Neural progenitor cell (in vitro differentiated cells): ENCODE results near the gene ESR2. TPM values are rescaled to one million over a fixed set of nuclear protein-coding genes. Genes with fewer than 3 reads are reported as not detected.
"Not testable (repeated sequence)": the region's sequence is repeated elsewhere in the genome, so short reads cannot be mapped to it uniquely, and the experiment has no call there.

Source experiments
- DNase-seq: peaks from one replicate; pipeline ENCODE4 v3.0.0-alpha.2; 2016; ENCODE audit warnings: low spot score
- H2AFZ ChIP-seq: fragments of 200-600 bp; sonication (generic); replicated peaks from 2 replicates; pipeline ENCODE4 v1.6.1; 2016; ENCODE audit warnings: antibody characterized with exemption
- H3F3A ChIP-seq: fragments of 200-600 bp; sonication (generic); 2 replicates; pipeline ENCODE4 v1.6.1; 2016; ENCODE audit warnings: antibody characterized with exemption, low read depth
- H3K27ac ChIP-seq: fragments of 200-600 bp; sonication (generic); 2 replicates; pipeline ENCODE4 v1.5.1; 2016; ENCODE audit warnings: mild to moderate bottlenecking
- H3K27me3 ChIP-seq: fragments of 200-600 bp; sonication (generic); 2 replicates; pipeline ENCODE4 v1.6.1; 2016; ENCODE audit warnings: mild to moderate bottlenecking, moderate library complexity
- H3K36me3 ChIP-seq: fragments of 200-600 bp; sonication (generic); 2 replicates; pipeline ENCODE4 v1.5.1; 2016
- H3K4me1 ChIP-seq: fragments of 200-600 bp; sonication (generic); 2 replicates; pipeline ENCODE4 v1.6.1; 2016; ENCODE audit warnings: mixed run types
- H3K4me2 ChIP-seq: fragments of 200-600 bp; sonication (generic); 2 replicates; pipeline ENCODE4 v1.6.1; 2016
- H3K4me3 ChIP-seq: fragments of 200-600 bp; sonication (generic); 2 replicates; pipeline ENCODE4 v1.5.1; 2016
- H3K79me2 ChIP-seq: fragments of 200-600 bp; sonication (generic); 2 replicates; pipeline ENCODE4 v1.6.1; 2016; ENCODE audit warnings: low read depth
- H3K9ac ChIP-seq: fragments of 200-600 bp; sonication (generic); 2 replicates; pipeline ENCODE4 v1.6.1; 2016
- H3K9me3 ChIP-seq: fragments of 200-600 bp; sonication (generic); 2 replicates; pipeline ENCODE4 v1.5.1; 2016; ENCODE audit warnings: low read depth
- H4K20me1 ChIP-seq: fragments of 200-600 bp; sonication (generic); 2 replicates; pipeline ENCODE4 v1.6.1; 2016; ENCODE audit warnings: low read depth
- H3K27ac Mint-ChIP-seq: 3 replicates; pipeline ENCODE4 v1.8.0; 2021; ENCODE audit warnings: mixed read lengths
- H3K27me3 Mint-ChIP-seq: 2 replicates; pipeline ENCODE4 v1.8.0; 2022; ENCODE audit warnings: low read depth, mild to moderate bottlenecking, inconsistent platforms, moderate library complexity, mixed read lengths; ENCODE audit not compliant: insufficient read depth
- H3K36me3 Mint-ChIP-seq: 3 replicates; pipeline ENCODE4 v1.8.0; 2021; ENCODE audit warnings: mixed read lengths
- H3K4me1 Mint-ChIP-seq: 3 replicates; pipeline ENCODE4 v1.8.0; 2021; ENCODE audit warnings: mixed read lengths
- H3K4me3 Mint-ChIP-seq: 3 replicates; pipeline ENCODE4 v1.8.0; 2021; ENCODE audit warnings: mild to moderate bottlenecking, moderate library complexity, mixed read lengths
- H3K9me3 Mint-ChIP-seq: 3 replicates; pipeline ENCODE4 v1.8.0; 2020; ENCODE audit warnings: mixed read lengths
- CTCF ChIP-seq: fragments of 200-600 bp; sonication (generic); IDR thresholded peaks from 2 replicates; pipeline ENCODE4 v1.5.1; 2017; ENCODE audit warnings: antibody characterized with exemption, mild to moderate bottlenecking
- EZH2 ChIP-seq: fragments of 200-600 bp; sonication (generic); IDR thresholded peaks from 2 replicates; pipeline ENCODE4 v1.6.1; 2017; ENCODE audit warnings: antibody characterized with exemption, mild to moderate bottlenecking, moderate library complexity
- EZH2phosphoT487 ChIP-seq: fragments of 200-600 bp; sonication (generic); IDR thresholded peaks from 2 replicates; pipeline ENCODE4 v1.6.1; 2017; ENCODE audit warnings: antibody characterized with exemption
- total RNA-seq: library from RNA; depleted of rRNA; stranded (reverse); fragments of >200 nt; gene quantifications from 2 replicates; pipeline ENCODE4 v1.2.3, GENCODE V29; 2015; ENCODE audit warnings: low replicate concordance

Gene ESR2
- total RNA-seq, 1 donor from 2014 or later = 0.21 TPM

- TF ChIP-seq EZH2phosphoT487 = no peak
- no peak for TF ChIP-seq CTCF
- no peak for TF ChIP-seq EZH2
- Histone ChIP-seq H3F3A (peaks cover 23% of the 10 kb centered on the region), H4K20me1 (peaks cover 34% of the 10 kb centered on the region), H3K36me3 (peaks cover 12% of the 10 kb centered on the region), H3K27me3 (peaks cover 19% of the 10 kb centered on the region), H3K27ac (no peak overlapping the region), H3K9ac (no peak overlapping the region), H3K4me3 (no peak overlapping the region), H3K79me2 (no peaks in the 10 kb centered on the region), H3K9me3 (no peaks in the 10 kb centered on the region), H3K4me1 (peaks cover 21% of the 10 kb centered on the region), H3K4me2 (no peak overlapping the region), H2AFZ (no peak overlapping the region)
- no peak overlapping the region for H3K27ac Mint-ChIP-seq
- peaks cover 19% of the 10 kb centered on the region for H3K9me3 Mint-ChIP-seq
- peaks cover 18% of the 10 kb centered on the region for H3K4me1 Mint-ChIP-seq
- H3K27me3 Mint-ChIP-seq = no peaks in the 10 kb centered on the region
- H3K36me3 Mint-ChIP-seq = peaks cover 45% of the 10 kb centered on the region
- no peak for DNase-seq
- H3K4me3 Mint-ChIP-seq = no peak overlapping the region
These were observed 110.0 kb downstream of the ESR2 start for GRCh38 chr14:64184103-64184729.

GRCh38 chr14:64182908-64183307 is 111.3 kb downstream of the ESR2 start:
- peaks cover 23% of the 10 kb centered on the region for H3F3A ChIP-seq
- H3K36me3 Mint-ChIP-seq = peaks cover 36% of the 10 kb centered on the region
- not testable (repeated sequence) for DNase-seq, H3K27ac ChIP-seq, H3K79me2 ChIP-seq, H3K4me3 ChIP-seq, H3K4me3 Mint-ChIP-seq, H3K9me3 ChIP-seq, H3K27me3 Mint-ChIP-seq, H3K9ac ChIP-seq, H3K27ac Mint-ChIP-seq, H3K4me2 ChIP-seq, H3K27me3 ChIP-seq, H2AFZ ChIP-seq
- peaks cover 21% of the 10 kb centered on the region for H3K4me1 ChIP-seq
- H4K20me1 ChIP-seq = peaks cover 24% of the 10 kb centered on the region
- peaks cover 19% of the 10 kb centered on the region for H3K9me3 Mint-ChIP-seq
- peaks cover 18% of the 10 kb centered on the region for H3K4me1 Mint-ChIP-seq
- H3K36me3 ChIP-seq = peaks cover 12% of the 10 kb centered on the region

GRCh38 chr14:64178814-64179213 is 115.4 kb downstream of the ESR2 start:
- no peak for DNase-seq
- H3K9me3 ChIP-seq = no peaks in the 10 kb centered on the region
- no peak overlapping the region for H3K4me2 ChIP-seq
- no peaks in the 10 kb centered on the region for H4K20me1 ChIP-seq
- H3K4me1 ChIP-seq = no peaks in the 10 kb centered on the region
- H3K27me3 ChIP-seq = no peaks in the 10 kb centered on the region
- Mint-ChIP-seq H3K27ac (no peak overlapping the region), H3K27me3 (peaks cover 2% of the 10 kb centered on the region), H3K4me1 (no peaks in the 10 kb centered on the region), H3K9me3 (peaks cover 8% of the 10 kb centered on the region), H3K4me3 (no peak overlapping the region), H3K36me3 (peaks cover 29% of the 10 kb centered on the region)
- no peaks in the 10 kb centered on the region for H3F3A ChIP-seq
- TF ChIP-seq EZH2phosphoT487 (no peak), EZH2 (no peak), CTCF (no peak)
- peaks cover 18% of the 10 kb centered on the region for H3K36me3 ChIP-seq
- H3K9ac ChIP-seq = no peak overlapping the region
- H3K4me3 ChIP-seq = no peak overlapping the region
- H2AFZ ChIP-seq = no peak overlapping the region
- no peaks in the 10 kb centered on the region for H3K79me2 ChIP-seq
- H3K27ac ChIP-seq = no peak overlapping the region

GRCh38 chr14:64176330-64176729 is 117.8 kb downstream of the ESR2 start:
- Mint-ChIP-seq H3K4me3 (no peak overlapping the region), H3K36me3 (peaks cover 25% of the 10 kb centered on the region), H3K27ac (no peak overlapping the region), H3K27me3 (peaks cover 2% of the 10 kb centered on the region), H3K9me3 (no peaks in the 10 kb centered on the region), H3K4me1 (no peaks in the 10 kb centered on the region)
- H3K27ac ChIP-seq = no peak overlapping the region
- no peak for DNase-seq
- no peaks in the 10 kb centered on the region for H3F3A ChIP-seq
- H3K36me3 ChIP-seq = peaks cover 14% of the 10 kb centered on the region
- H3K4me2 ChIP-seq = no peak overlapping the region
- no peak overlapping the region for H3K4me3 ChIP-seq
- TF ChIP-seq CTCF (no peak), EZH2phosphoT487 (no peak), EZH2 (no peak)
- H3K79me2 ChIP-seq = no peaks in the 10 kb centered on the region
- H3K27me3 ChIP-seq = no peaks in the 10 kb centered on the region
- H2AFZ ChIP-seq = no peak overlapping the region
- H4K20me1 ChIP-seq = no peaks in the 10 kb centered on the region
- no peak overlapping the region for H3K9ac ChIP-seq
- no peaks in the 10 kb centered on the region for H3K9me3 ChIP-seq
- no peaks in the 10 kb centered on the region for H3K4me1 ChIP-seq
